ENCODE measurements around the gene PITRM1. TPM values are rescaled to one million over a fixed set of nuclear protein-coding genes. Genes with fewer than 3 reads are reported as not detected.

Gene PITRM1
- total RNA-seq, 1 experiment from 2014 or later, result 83.5 TPM

DNA sequence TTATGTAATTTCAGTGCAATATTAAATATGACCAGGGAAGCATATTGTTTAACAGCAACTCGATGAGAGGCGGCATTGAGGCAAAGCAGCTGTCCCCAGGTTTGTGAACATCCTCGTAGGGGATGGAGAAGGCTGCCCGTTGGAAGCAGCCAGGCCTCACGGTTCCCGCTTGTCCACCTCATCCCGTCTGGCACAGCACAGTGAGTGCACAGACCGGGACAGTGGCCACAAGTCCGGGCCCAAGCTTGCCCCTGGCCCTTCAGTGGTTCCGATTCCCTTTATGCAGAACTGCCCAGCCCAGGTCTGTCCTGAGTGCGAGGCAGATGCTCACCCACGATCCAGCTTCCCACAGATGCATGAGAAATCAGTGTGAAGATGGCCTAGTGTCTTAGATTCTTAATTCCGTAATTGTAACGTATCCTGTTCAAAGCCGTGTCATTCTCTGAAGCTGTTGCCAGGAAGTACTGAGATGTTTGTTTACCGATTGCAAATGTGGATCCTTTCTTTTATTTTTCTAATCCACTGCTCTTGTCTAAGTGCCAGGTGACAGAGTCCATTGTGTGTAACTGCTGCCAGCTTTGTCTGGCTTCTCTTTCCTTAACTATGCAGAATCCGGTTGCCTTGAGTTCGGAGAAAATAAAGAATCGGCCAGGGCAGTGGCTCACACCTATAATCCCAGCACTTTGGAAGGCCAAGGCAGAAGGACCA is 69.7 kb downstream of the PITRM1 start:
- Histone ChIP-seq H3K36me3 (ENCODE audit: insufficient read depth, low read length, poor library complexity, severe bottlenecking) (peaks cover 67% of the 10 kb centered on the region), H3K27me3 (replicated peaks; ENCODE audit: insufficient read depth, low read depth, low read length, poor library complexity) (no peaks in the 10 kb centered on the region), H3K4me1 (ENCODE audit: insufficient read depth, low read length, poor library complexity, severe bottlenecking) (peaks cover 9% of the 10 kb centered on the region), H3K9me3 (ENCODE audit: low read depth, low read length, poor library complexity, severe bottlenecking) (no peaks in the 10 kb centered on the region), H3K4me3 (ENCODE audit: low read depth, low read length, poor library complexity, severe bottlenecking) (no peak overlapping the region), H3K27ac (ENCODE audit: low read depth, low read length, poor library complexity, severe bottlenecking) (no peak overlapping the region)
- intact Hi-C loops (cut with micrococcal nuclease; ENCODE audit: unreplicated experiment), result no loop called here
- POLR2A ChIA-PET (ENCODE audit: low non-redundant PET), result no interaction called here
- DNase-seq (ENCODE audit: low spot score), result no peak
- no peak for TF ChIP-seq EZH2 (IDR thresholded peaks at IDR 0.05; ENCODE audit: borderline replicate concordance, low read depth, low read length, poor library complexity, severe bottlenecking)
- TF ChIP-seq, protein P1, sequence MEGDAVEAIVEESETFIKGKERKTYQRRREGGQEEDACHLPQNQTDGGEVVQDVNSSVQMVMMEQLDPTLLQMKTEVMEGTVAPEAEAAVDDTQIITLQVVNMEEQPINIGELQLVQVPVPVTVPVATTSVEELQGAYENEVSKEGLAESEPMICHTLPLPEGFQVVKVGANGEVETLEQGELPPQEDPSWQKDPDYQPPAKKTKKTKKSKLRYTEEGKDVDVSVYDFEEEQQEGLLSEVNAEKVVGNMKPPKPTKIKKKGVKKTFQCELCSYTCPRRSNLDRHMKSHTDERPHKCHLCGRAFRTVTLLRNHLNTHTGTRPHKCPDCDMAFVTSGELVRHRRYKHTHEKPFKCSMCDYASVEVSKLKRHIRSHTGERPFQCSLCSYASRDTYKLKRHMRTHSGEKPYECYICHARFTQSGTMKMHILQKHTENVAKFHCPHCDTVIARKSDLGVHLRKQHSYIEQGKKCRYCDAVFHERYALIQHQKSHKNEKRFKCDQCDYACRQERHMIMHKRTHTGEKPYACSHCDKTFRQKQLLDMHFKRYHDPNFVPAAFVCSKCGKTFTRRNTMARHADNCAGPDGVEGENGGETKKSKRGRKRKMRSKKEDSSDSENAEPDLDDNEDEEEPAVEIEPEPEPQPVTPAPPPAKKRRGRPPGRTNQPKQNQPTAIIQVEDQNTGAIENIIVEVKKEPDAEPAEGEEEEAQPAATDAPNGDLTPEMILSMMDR (conservative IDR thresholded peaks at IDR 0.05; ENCODE audit: low read depth, low read length), result no peak
- CTCF ChIA-PET, result no interaction called here
- BruUV-seq (replicated peaks), result no TSS peak

DNA sequence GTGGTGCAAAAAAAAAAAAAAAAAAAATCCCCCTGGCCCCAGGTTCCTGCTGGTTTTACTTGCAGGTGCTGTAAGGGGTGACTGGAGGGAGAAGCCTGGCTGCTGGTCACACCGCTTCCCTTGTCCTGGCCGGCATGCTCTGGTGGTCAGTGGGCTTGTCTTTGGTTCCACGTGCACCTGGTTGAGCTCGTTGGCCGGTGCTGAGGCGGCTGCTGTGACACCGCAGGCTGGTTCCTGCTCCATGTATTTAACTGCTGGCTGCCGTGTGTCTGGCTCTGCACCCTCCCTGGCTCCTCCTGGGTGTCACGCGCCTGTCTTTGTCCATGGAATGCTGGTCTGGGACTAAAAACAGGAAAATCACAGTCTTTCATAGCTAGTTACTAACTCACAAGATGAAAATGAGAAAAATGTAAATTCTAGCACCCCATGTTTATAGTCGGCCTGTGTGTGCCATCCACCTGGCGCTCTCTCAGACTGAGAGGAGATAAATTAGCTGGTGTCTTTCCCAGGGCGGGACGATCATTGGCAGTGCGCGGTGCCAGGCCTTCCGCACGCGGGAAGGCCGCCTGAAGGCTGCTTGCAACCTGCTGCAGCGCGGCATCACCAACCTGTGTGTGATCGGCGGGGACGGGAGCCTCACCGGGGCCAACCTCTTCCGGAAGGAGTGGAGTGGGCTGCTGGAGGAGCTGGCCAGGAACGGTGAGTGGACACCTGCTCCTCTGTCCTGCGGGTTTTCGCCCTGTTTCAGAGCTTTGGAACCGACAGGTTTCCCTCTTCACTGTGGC is 71.5 kb downstream of the PITRM1 start:
- H3K36me3 ChIP-seq (ENCODE audit: insufficient read depth, low read length, poor library complexity, severe bottlenecking), result peaks cover 56% of the 10 kb centered on the region
- no peaks in the 10 kb centered on the region for H3K9me3 ChIP-seq (ENCODE audit: low read depth, low read length, poor library complexity, severe bottlenecking)
- ChIA-PET POLR2A (ENCODE audit: low non-redundant PET) (no interaction called here), CTCF (no interaction called here)
- DNase-seq (ENCODE audit: low spot score), result no peak
- H3K27me3 ChIP-seq (replicated peaks; ENCODE audit: insufficient read depth, low read depth, low read length, poor library complexity), result no peaks in the 10 kb centered on the region
- H3K4me1 ChIP-seq (ENCODE audit: insufficient read depth, low read length, poor library complexity, severe bottlenecking), result peaks cover 14% of the 10 kb centered on the region
- no peak overlapping the region for H3K4me3 ChIP-seq (ENCODE audit: low read depth, low read length, poor library complexity, severe bottlenecking)
- TF ChIP-seq EZH2 (IDR thresholded peaks at IDR 0.05; ENCODE audit: borderline replicate concordance, low read depth, low read length, poor library complexity, severe bottlenecking), result no peak
- TF ChIP-seq, protein P1 (conservative IDR thresholded peaks at IDR 0.05; ENCODE audit: low read depth, low read length), result no peak
- H3K27ac ChIP-seq (ENCODE audit: low read depth, low read length, poor library complexity, severe bottlenecking), result no peak overlapping the region
- intact Hi-C loops (cut with micrococcal nuclease; ENCODE audit: unreplicated experiment), result no loop called here
- no TSS peak for BruUV-seq (replicated peaks)

DNA sequence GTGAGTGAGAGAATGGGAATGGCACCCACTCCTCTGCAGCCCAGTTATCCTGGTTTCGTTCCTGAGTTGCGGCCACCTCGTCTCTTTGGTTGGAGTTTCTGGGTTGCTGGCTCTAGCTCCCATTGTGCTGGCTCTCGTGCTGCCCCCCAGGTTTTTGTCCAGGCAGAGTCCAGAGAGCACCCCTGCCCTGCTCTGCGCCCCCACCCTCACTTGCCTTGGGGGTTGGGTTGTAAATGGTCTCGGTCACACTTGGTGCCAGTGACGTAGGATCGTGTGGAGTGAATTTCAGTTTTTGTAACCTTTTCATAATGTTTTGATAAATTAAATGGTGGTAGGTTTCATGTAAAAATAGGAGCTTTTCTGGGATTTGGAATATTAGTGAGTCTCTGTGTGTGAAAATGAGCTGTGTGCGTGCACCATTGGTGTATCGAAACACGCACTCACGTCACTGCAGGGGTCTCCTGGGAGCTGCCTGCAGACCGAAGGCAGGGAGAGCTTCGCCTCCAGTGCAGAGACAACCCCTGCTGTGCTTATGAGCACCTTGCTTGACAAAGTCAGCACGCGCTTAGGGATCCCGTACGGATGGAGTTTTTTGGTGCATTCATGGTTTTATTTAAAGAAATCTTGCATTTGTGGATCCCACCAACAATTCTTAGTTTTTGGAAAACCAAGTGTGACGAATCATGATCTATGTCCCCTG is 72.3 kb downstream of the PITRM1 start:
- intact Hi-C loops (cut with micrococcal nuclease; ENCODE audit: unreplicated experiment), result no loop called here
- Histone ChIP-seq H3K9me3 (ENCODE audit: low read depth, low read length, poor library complexity, severe bottlenecking) (no peaks in the 10 kb centered on the region), H3K27me3 (replicated peaks; ENCODE audit: insufficient read depth, low read depth, low read length, poor library complexity) (no peaks in the 10 kb centered on the region), H3K4me1 (ENCODE audit: insufficient read depth, low read length, poor library complexity, severe bottlenecking) (peaks cover 23% of the 10 kb centered on the region), H3K27ac (ENCODE audit: low read depth, low read length, poor library complexity, severe bottlenecking) (no peak overlapping the region), H3K36me3 (ENCODE audit: insufficient read depth, low read length, poor library complexity, severe bottlenecking) (peaks cover 49% of the 10 kb centered on the region), H3K4me3 (ENCODE audit: low read depth, low read length, poor library complexity, severe bottlenecking) (no peak overlapping the region)
- DNase-seq (ENCODE audit: low spot score), result no peak
- ChIA-PET CTCF (no interaction called here), POLR2A (ENCODE audit: low non-redundant PET) (no interaction called here)
- TF ChIP-seq EZH2 (IDR thresholded peaks at IDR 0.05; ENCODE audit: borderline replicate concordance, low read depth, low read length, poor library complexity, severe bottlenecking), result no peak
- TF ChIP-seq, protein P1 (conservative IDR thresholded peaks at IDR 0.05; ENCODE audit: low read depth, low read length), result no peak
- TSS peak; percentile 19 for BruUV-seq (replicated peaks)
